Heart right ventricle (tissue), 16 donors: Measurements from ENCODE around the gene RPA3. TPM values are rescaled to one million over a fixed set of nuclear protein-coding genes. Genes with fewer than 3 reads are reported as not detected.

ENCODE experiments used
- ATAC-seq, 8 donors: fragments of 200-7000 bp; cut with Tn5 transposase; one replicate each; pipeline ENCODE4 v1.9.1; 2020; ENCODE audit warnings: mild to moderate bottlenecking in 8 of 8, moderate library complexity in 8 of 8, moderate number of reproducible peaks in 1 of 8
- DNase-seq, 2 donors: peaks; one replicate each; pipeline ENCODE4 v3.0.0-alpha.2; 2020
- H3K27ac ChIP-seq, 10 donors: fragments of 200-600 bp; sonication (generic) in 2 of 10; one replicate each; pipeline versions ENCODE4 v1.5.0 to v1.8.0; 2020 to 2022; ENCODE audit warnings: mild to moderate bottlenecking in 3 of 10
- H3K27me3 ChIP-seq, 7 donors: fragments of 200-600 bp; one replicate each; pipeline ENCODE4 v1.8.0; 2021 to 2022; ENCODE audit warnings: mild to moderate bottlenecking in 2 of 7
- H3K36me3 ChIP-seq, 9 donors: fragments of 200-600 bp; sonication (generic) in 1 of 9; one replicate each; pipeline versions ENCODE4 v1.5.0 to v1.8.0; 2020 to 2022; ENCODE audit warnings: mild to moderate bottlenecking in 2 of 9
- H3K4me1 ChIP-seq, 9 donors: fragments of 200-600 bp; sonication (generic) in 1 of 9; one replicate each; pipeline versions ENCODE4 v1.5.0 to v1.8.0; 2020 to 2022; ENCODE audit warnings: mild to moderate bottlenecking in 4 of 9
- H3K4me3 ChIP-seq, 10 donors: fragments of 200-600 bp; sonication (generic) in 2 of 10; one replicate each; pipeline versions ENCODE4 v1.5.0 to v1.8.0; 2020 to 2022; ENCODE audit warnings: mild to moderate bottlenecking in 7 of 10, moderate library complexity in 2 of 10
- H3K9me3 ChIP-seq, 11 donors: fragments of 200-600 bp in 10 of 11; sonication (generic) in 2 of 11; one replicate each; pipeline versions ENCODE4 v1.5.0 to v1.8.0; 2013 to 2022; ENCODE audit warnings: mild to moderate bottlenecking in 2 of 11, control low read depth in 1 of 11, moderate library complexity in 1 of 11
- CTCF ChIP-seq, 9 donors: fragments of 200-600 bp; sonication (generic) in 2 of 9; IDR thresholded peaks; one replicate each; pipeline versions ENCODE4 v1.5.0 to v1.8.0; 2021 to 2022; ENCODE audit warnings: antibody characterized with exemption in 9 of 9, mild to moderate bottlenecking in 5 of 9, moderate library complexity in 1 of 9
- WGBS, 2 donors: extraction: QIAGEN DNeasy Blood & Tissue Kit; methylation state at CpG; one replicate each; pipeline ENCODE4 v1.1.7; 2013; ENCODE audit warnings: inconsistent platforms in 1 of 2; 5-methylcytosine and 5-hydroxymethylcytosine counted together
- intact Hi-C, 10 donors: fragments of 100-400 bp; cut with DNase I; formaldehyde crosslinking; loops; one replicate each; pipeline versions ENCODE4 v1.11.1 to v1.14.2; 2022
- polyA plus RNA-seq, 2 donors: library from polyadenylated mRNA; stranded (reverse); fragments of 200-250 nt; gene quantifications; one replicate each; pipeline ENCODE4 v1.2.3, GENCODE V29; 2013
- total RNA-seq, 10 donors: library from RNA; stranded (reverse); fragmentation: NEBNext Ultra II Directional in 3 of 10; extraction: Animal tissue kit (Norgen Biotek cat#: 25700) in 3 of 10; gene quantifications; one replicate each; pipeline versions ENCODE4 v1.2.1 to v1.2.4, GENCODE V29; 2021 to 2023
- donor health status: Arrhythmogenic right ventricular cardiomyopathy.
- donor health status: ischemic (EF 13 %, LVEDD 7.1; RV severe dilation, severe dysfunction).
- donor health status: healthy with polysubstance abuse.
- donor health status: DM: no; HTN: yes; CAD: no.
- donor health status: DM: no; HTN: no; CAD: no.
- donor health status: ischemic (EF 25% LVEDD 6.9; RV normal size, moderate dysfunction).
- donor health status: ischemic (EF 25% LVEDD 5.7; RV mildly dilated, moderate dysfunction).
- donor health status: healthy.
- donor health status: DM: yes; HTN: yes; CAD: no.
- donor health status: Ischemic cardiomyopathy.
- donor health status: ischemic (EF 35%, LVEDD 5.7; RV mildly dilated, moderate dysfunction).
- donor health status: nonischemic (EF 11% LVEDD 7.7; RV severe dilation, severe dysfunction).
- donor health status: DM: yes; HTN: yes; CAD: no.
- donor health status: PGD.
- donor health status: ischemic (EF 29% LVEDD 5.4; RV normal size, mild dysfunction).
- donor health status: nonischemic (EF 23%, LVEDD 6.1; RV moderate dilation, normal function).

The RPA3 gene
- total and polyA plus RNA-seq, 12 donors, result 15.9 to 25.9 (median 22.1) TPM

GRCh38 chr7:7670490-7670889 is 47.9 kb downstream of the RPA3 start:
- Histone ChIP-seq H3K9me3 (no peaks in the 10 kb centered on the region), H3K4me3 (no peak overlapping the region), H3K4me1 (peaks cover 0 to 28% (median 6%) of the 10 kb centered on the region in 9 donors), H3K27ac (no peak overlapping the region), H3K27me3 (no peaks in the 10 kb centered on the region), H3K36me3 (peaks cover 0 to 16% (median 0%) of the 10 kb centered on the region in 9 donors)
- intact Hi-C loops, result loop anchor here in 1 of 10 donors (10.0 kb wide), 1 partner anchor 544 kb away; no protein-coding TSS in a partner anchor
- no peak for TF ChIP-seq CTCF (IDR thresholded peaks at IDR 0.05)
- ATAC-seq (no peak), DNase-seq (no peak)
- WGBS, 2 donors, result 91 to 96% methylated on average over 3 of the region's 3 CpGs

- DNase-seq, result no peak
- WGBS, 2 donors, result 92 to 100% methylated on average over 1 of the region's 1 CpG
- peaks cover 0 to 28% (median 6%) of the 10 kb centered on the region in 9 donors for H3K4me1 ChIP-seq
- no peak overlapping the region for H3K4me3 ChIP-seq
- intact Hi-C loops, result loop anchor here in 1 of 10 donors (10.0 kb wide), 1 partner anchor 546 kb away; no protein-coding TSS in a partner anchor
- H3K9me3 ChIP-seq, result no peaks in the 10 kb centered on the region
- H3K27ac ChIP-seq, result no peak overlapping the region
- ATAC-seq, result no peak
- no peak for TF ChIP-seq CTCF (IDR thresholded peaks at IDR 0.05)
- H3K36me3 ChIP-seq, result no peaks in the 10 kb centered on the region
- H3K27me3 ChIP-seq, result no peaks in the 10 kb centered on the region
Observed at GRCh38 chr7:7668706-7669105, 49.7 kb downstream of the RPA3 start.

GRCh38 chr7:7667187-7667586 is 51.2 kb downstream of the RPA3 start:
- no peaks in the 10 kb centered on the region for H3K27me3 ChIP-seq
- intact Hi-C loops, result loop anchor here in 1 of 10 donors (10.0 kb wide), 1 partner anchor 548 kb away; no protein-coding TSS in a partner anchor
- H3K4me1 ChIP-seq, result peaks cover 0 to 17% (median 6%) of the 10 kb centered on the region in 9 donors
- 83 to 91% methylated on average over 2 of the region's 2 CpGs for WGBS, 2 donors
- H3K4me3 ChIP-seq, result no peak overlapping the region
- TF ChIP-seq CTCF (IDR thresholded peaks at IDR 0.05), result no peak
- ATAC-seq (no peak), DNase-seq (no peak)
- H3K9me3 ChIP-seq, result no peaks in the 10 kb centered on the region
- no peak overlapping the region for H3K27ac ChIP-seq
- no peaks in the 10 kb centered on the region for H3K36me3 ChIP-seq

GRCh38 chr7:7665031-7665430 is 53.4 kb downstream of the RPA3 start:
- WGBS, 2 donors, result 97 to 100% methylated on average over 1 of the region's 1 CpG
- ATAC-seq (no peak), DNase-seq (no peak)
- Histone ChIP-seq H3K27me3 (no peaks in the 10 kb centered on the region), H3K4me3 (no peak overlapping the region), H3K9me3 (peaks cover 0 to 3% (median 0%) of the 10 kb centered on the region in 11 donors), H3K27ac (no peak overlapping the region), H3K4me1 (peaks cover 0 to 5% (median 0%) of the 10 kb centered on the region in 9 donors), H3K36me3 (no peaks in the 10 kb centered on the region)
- no peak for TF ChIP-seq CTCF (IDR thresholded peaks at IDR 0.05)
- intact Hi-C loops, result loop anchor here in 1 of 10 donors (10.0 kb wide), 1 partner anchor 550 kb away; no protein-coding TSS in a partner anchor
